CD14-positive monocyte (primary cell): ENCODE measurements around the gene WIPF3. TPM values are rescaled to one million over a fixed set of nuclear protein-coding genes. Genes with fewer than 3 reads are reported as not detected.
"Not testable (repeated sequence)": the region's sequence is repeated elsewhere in the genome, so short reads cannot be mapped to it uniquely, and the experiment has no call there.

Experiments
- DNase-seq, 3 donors: peaks; one replicate each; pipeline ENCODE4 v3.0.0-alpha.2; 2011 to 2022
- H2AFZ ChIP-seq: 2 replicates; pipeline ENCODE4 v1.6.0; 2012; ENCODE audit warnings: mild to moderate bottlenecking, low read depth, low read length, inconsistent platforms; ENCODE audit not compliant: insufficient read depth, poor library complexity, severe bottlenecking
- H3K27ac ChIP-seq, 2 donors: 1 replicate in 1 of 2; 2 replicates in 1 of 2; pipeline ENCODE4 v1.5.1; 2012 to 2013; ENCODE audit warnings: low read length in 2 of 2, control low read depth in 1 of 2, inconsistent platforms in 1 of 2, low read depth in 1 of 2, mild to moderate bottlenecking in 1 of 2
- H3K27me3 ChIP-seq, 2 donors: one replicate each; pipeline versions ENCODE4 v1.6.0 to v1.6.1; 2011 to 2013; ENCODE audit warnings: low read length in 2 of 2; ENCODE audit not compliant: control insufficient read depth in 2 of 2, insufficient read depth in 2 of 2
- H3K36me3 ChIP-seq, 2 donors: replicated peaks in 1 of 2; 1 replicate in 1 of 2; 2 replicates in 1 of 2; pipeline versions ENCODE4 v1.5.1 to v1.6.1; 2012 to 2013; ENCODE audit warnings: low read length in 2 of 2, control low read depth in 1 of 2, inconsistent platforms in 1 of 2, mild to moderate bottlenecking in 1 of 2; ENCODE audit not compliant: insufficient read depth in 2 of 2, control insufficient read depth in 1 of 2
- H3K4me1 ChIP-seq, 2 donors: 1 replicate in 1 of 2; 2 replicates in 1 of 2; pipeline versions ENCODE4 v1.5.1 to v1.6.1; 2012 to 2013; ENCODE audit warnings: low read length in 2 of 2, control low read depth in 1 of 2, inconsistent platforms in 1 of 2, mild to moderate bottlenecking in 1 of 2, moderate library complexity in 1 of 2; ENCODE audit not compliant: insufficient read depth in 2 of 2, control insufficient read depth in 1 of 2
- H3K4me2 ChIP-seq: replicated peaks from 2 replicates; pipeline ENCODE3; 2012; ENCODE audit warnings: low read length, moderate library complexity, mild to moderate bottlenecking; ENCODE audit not compliant: poor library complexity, severe bottlenecking; ENCODE audit errors: extremely low read depth
- H3K4me3 ChIP-seq, 3 experiments: fragments of 200-600 bp in 1 of 3; sonication (generic) in 1 of 3; replicated peaks in 1 of 3; 1 replicate in 2 of 3; 2 replicates in 1 of 3; pipeline ENCODE4 v1.5.1; 2011 to 2013; ENCODE audit warnings: low read length in 3 of 3, mild to moderate bottlenecking in 3 of 3, control low read depth in 2 of 3, low read depth in 2 of 3, inconsistent platforms in 1 of 3, moderate library complexity in 1 of 3
- H3K79me2 ChIP-seq: 2 replicates; pipeline ENCODE4 v1.6.0; 2012; ENCODE audit warnings: mild to moderate bottlenecking, control low read depth, inconsistent platforms, low read length, moderate library complexity; ENCODE audit not compliant: insufficient read depth
- H3K9ac ChIP-seq: 2 replicates; pipeline ENCODE4 v1.6.0; 2017; ENCODE audit warnings: low read length, mild to moderate bottlenecking; ENCODE audit not compliant: insufficient read depth, poor library complexity, severe bottlenecking
- H3K9me3 ChIP-seq, 2 donors: replicated peaks in 1 of 2; 1 replicate in 1 of 2; 2 replicates in 1 of 2; pipeline versions ENCODE4 v1.5.1 to v1.6.1; 2012 to 2013; ENCODE audit warnings: low read length in 2 of 2, control low read depth in 1 of 2; ENCODE audit not compliant: control insufficient read depth in 1 of 2, insufficient read depth in 1 of 2
- H4K20me1 ChIP-seq: 2 replicates; pipeline ENCODE4 v1.6.0; 2012; ENCODE audit warnings: mild to moderate bottlenecking, low read length, control low read depth, moderate library complexity; ENCODE audit not compliant: insufficient read depth
- H3K27ac Mint-ChIP-seq, 7 donors: one replicate each; pipeline ENCODE4 v1.8.0; 2020; ENCODE audit warnings: mild to moderate bottlenecking in 7 of 7, mixed read lengths in 7 of 7, moderate library complexity in 6 of 7, inconsistent platforms in 2 of 7
- H3K27me3 Mint-ChIP-seq, 3 donors: one replicate each; pipeline ENCODE4 v1.8.0; 2021 to 2022; ENCODE audit warnings: low read depth in 3 of 3, mild to moderate bottlenecking in 3 of 3, mixed read lengths in 3 of 3, moderate library complexity in 3 of 3, inconsistent platforms in 1 of 3
- H3K36me3 Mint-ChIP-seq, 2 donors: one replicate each; pipeline ENCODE4 v1.8.0; 2020; ENCODE audit warnings: mixed read lengths in 2 of 2, inconsistent platforms in 1 of 2, mild to moderate bottlenecking in 1 of 2
- H3K4me1 Mint-ChIP-seq: one replicate; pipeline ENCODE4 v1.8.0; 2020; ENCODE audit warnings: mild to moderate bottlenecking, mixed read lengths
- H3K4me3 Mint-ChIP-seq, 2 donors: one replicate each; pipeline ENCODE4 v1.8.0; 2020; ENCODE audit warnings: mild to moderate bottlenecking in 2 of 2, mixed read lengths in 2 of 2, moderate library complexity in 1 of 2
- H3K9me3 Mint-ChIP-seq, 7 donors: one replicate each; pipeline ENCODE4 v1.8.0; 2020 to 2022; ENCODE audit warnings: mixed read lengths in 7 of 7, mild to moderate bottlenecking in 6 of 7, moderate library complexity in 6 of 7, inconsistent platforms in 2 of 7
- WGBS: methylation state at CpG from one replicate; pipeline ENCODE4 v1.1.5; 2013; ENCODE audit warnings: missing lambda C conversion rate; ENCODE audit not compliant: insufficient coverage; 5-methylcytosine and 5-hydroxymethylcytosine counted together
- intact Hi-C, 2 donors: fragments of 100-400 bp; cut with micrococcal nuclease; formaldehyde crosslinking; loops; one replicate each; pipeline versions ENCODE4 v1.15.0 to v1.15.1; 2023
- polyA plus RNA-seq, 3 donors: library from polyadenylated mRNA; depleted of rRNA in 1 of 3; unstranded in 2 of 3; stranded (reverse) in 1 of 3; fragments of 300-500 nt in 2 of 3; fragments of >200 nt in 1 of 3; fragmentation: Illumina TruSeq in 2 of 3; gene quantifications; 1 replicate in 2 of 3; 2 replicates in 1 of 3; pipeline ENCODE4 v1.2.3, GENCODE V29; 2012 to 2021
- TF ChIP-seq, protein P1 (sequence below): fragments of 200-600 bp; IDR thresholded peaks from one replicate; pipeline ENCODE4 v1.8.0; 2022; ENCODE audit warnings: antibody characterized with exemption, mild to moderate bottlenecking

Gene WIPF3
- polyA plus RNA-seq, 3 donors, result not detected

DNA sequence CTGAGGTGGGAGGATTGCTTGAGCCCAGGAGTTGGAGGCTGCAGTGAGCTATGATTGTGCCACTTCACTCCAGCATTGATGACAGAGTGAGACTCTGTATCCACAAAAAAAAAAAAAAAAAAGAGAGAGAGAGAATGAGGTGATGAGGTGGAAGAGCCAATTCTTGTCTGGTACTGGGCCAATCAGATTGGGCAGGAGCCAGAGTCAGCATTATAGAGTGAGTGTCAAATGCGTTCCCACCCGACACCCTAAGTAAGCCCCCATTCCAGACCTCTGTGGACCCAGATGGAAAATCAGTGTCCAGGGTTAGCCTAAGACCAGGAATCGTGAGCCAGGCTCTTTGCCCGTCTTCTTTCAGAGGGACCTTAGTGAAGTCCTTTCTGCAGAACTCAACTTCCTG is 83.9 kb downstream of the WIPF3 start:
- no peaks in the 10 kb centered on the region for H3K36me3 ChIP-seq
- no peak overlapping the region for H3K4me3 ChIP-seq
- H3K79me2 ChIP-seq, result no peaks in the 10 kb centered on the region
- H3K27ac ChIP-seq, result no peak overlapping the region
- WGBS, result 100% methylated on average over 4 of the region's 4 CpGs
- H3K9me3 ChIP-seq, result no peaks in the 10 kb centered on the region
- TF ChIP-seq, protein P1, sequence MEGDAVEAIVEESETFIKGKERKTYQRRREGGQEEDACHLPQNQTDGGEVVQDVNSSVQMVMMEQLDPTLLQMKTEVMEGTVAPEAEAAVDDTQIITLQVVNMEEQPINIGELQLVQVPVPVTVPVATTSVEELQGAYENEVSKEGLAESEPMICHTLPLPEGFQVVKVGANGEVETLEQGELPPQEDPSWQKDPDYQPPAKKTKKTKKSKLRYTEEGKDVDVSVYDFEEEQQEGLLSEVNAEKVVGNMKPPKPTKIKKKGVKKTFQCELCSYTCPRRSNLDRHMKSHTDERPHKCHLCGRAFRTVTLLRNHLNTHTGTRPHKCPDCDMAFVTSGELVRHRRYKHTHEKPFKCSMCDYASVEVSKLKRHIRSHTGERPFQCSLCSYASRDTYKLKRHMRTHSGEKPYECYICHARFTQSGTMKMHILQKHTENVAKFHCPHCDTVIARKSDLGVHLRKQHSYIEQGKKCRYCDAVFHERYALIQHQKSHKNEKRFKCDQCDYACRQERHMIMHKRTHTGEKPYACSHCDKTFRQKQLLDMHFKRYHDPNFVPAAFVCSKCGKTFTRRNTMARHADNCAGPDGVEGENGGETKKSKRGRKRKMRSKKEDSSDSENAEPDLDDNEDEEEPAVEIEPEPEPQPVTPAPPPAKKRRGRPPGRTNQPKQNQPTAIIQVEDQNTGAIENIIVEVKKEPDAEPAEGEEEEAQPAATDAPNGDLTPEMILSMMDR, result no peak
- H4K20me1 ChIP-seq, result no peaks in the 10 kb centered on the region
- Mint-ChIP-seq H3K27ac (no peak overlapping the region), H3K4me1 (no peaks in the 10 kb centered on the region), H3K4me3 (no peak overlapping the region), H3K27me3 (peaks cover 3 to 9% (median 4%) of the 10 kb centered on the region in 3 donors), H3K36me3 (no peaks in the 10 kb centered on the region), H3K9me3 (no peaks in the 10 kb centered on the region)
- DNase-seq, result no peak
- no peak overlapping the region for H3K4me2 ChIP-seq
- H3K9ac ChIP-seq, result no peak overlapping the region
- no peaks in the 10 kb centered on the region for H3K27me3 ChIP-seq
- H2AFZ ChIP-seq, result no peak overlapping the region
- H3K4me1 ChIP-seq, result no peaks in the 10 kb centered on the region
- intact Hi-C loops, result no loop called here

DNA sequence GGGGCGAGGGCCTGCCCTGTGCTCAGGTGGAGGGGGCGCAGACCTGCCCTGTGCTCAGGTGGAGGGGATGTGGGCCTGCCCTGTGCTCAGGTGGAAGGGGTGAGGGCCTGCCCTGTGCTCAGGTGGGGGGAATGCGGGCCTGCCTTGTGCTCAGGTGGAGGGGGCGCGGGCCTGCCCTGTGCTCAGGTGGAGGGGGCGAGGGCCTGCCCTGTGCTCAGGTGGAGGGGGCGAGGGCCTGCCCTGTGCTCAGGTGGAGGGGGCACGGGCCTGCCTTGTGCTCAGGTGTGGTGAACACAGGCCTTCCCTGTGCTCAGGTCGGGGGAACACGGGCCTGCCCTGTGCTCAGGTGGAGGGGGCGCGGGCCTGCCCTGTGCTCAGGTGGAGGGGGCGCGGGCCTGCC is 84.5 kb downstream of the WIPF3 start:
- H2AFZ ChIP-seq, H3K9me3 Mint-ChIP-seq, H3K4me1 Mint-ChIP-seq, DNase-seq, H3K4me2 ChIP-seq, H3K27ac Mint-ChIP-seq, H3K36me3 Mint-ChIP-seq, H4K20me1 ChIP-seq, H3K79me2 ChIP-seq, H3K27me3 ChIP-seq, intact Hi-C loops, H3K27ac ChIP-seq, H3K4me1 ChIP-seq, H3K27me3 Mint-ChIP-seq, H3K9me3 ChIP-seq, H3K9ac ChIP-seq, H3K4me3 ChIP-seq, H3K36me3 ChIP-seq, H3K4me3 Mint-ChIP-seq: not testable (repeated sequence)
- 71% methylated on average over 8 of the region's 14 CpGs for WGBS
